HFFc6 (cell line): Measurements from ENCODE around the gene CAMK2B. TPM values are rescaled to one million over a fixed set of nuclear protein-coding genes. Genes with fewer than 3 reads are reported as not detected.

Experiments
- DNase-seq: peaks from one replicate; pipeline ENCODE4 v3.0.0-alpha.2; 2018
- H3K27ac Mint-ChIP-seq: 2 replicates; pipeline ENCODE4 v1.8.0; 2020; ENCODE audit warnings: mild to moderate bottlenecking, mixed read lengths
- H3K27me3 Mint-ChIP-seq: 2 replicates; pipeline ENCODE4 v1.8.0; 2021; ENCODE audit warnings: mild to moderate bottlenecking, moderate library complexity, mixed read lengths; ENCODE audit not compliant: insufficient read depth
- H3K36me3 Mint-ChIP-seq: 2 replicates; pipeline ENCODE4 v1.8.0; 2021; ENCODE audit warnings: low read depth, mixed read lengths
- H3K4me1 Mint-ChIP-seq: 2 replicates; pipeline ENCODE4 v1.8.0; 2020; ENCODE audit warnings: low read depth, mixed read lengths
- H3K4me3 Mint-ChIP-seq: 2 replicates; pipeline ENCODE4 v1.8.0; 2020; ENCODE audit warnings: mild to moderate bottlenecking, moderate library complexity, mixed read lengths
- H3K9me3 Mint-ChIP-seq: 2 replicates; pipeline ENCODE4 v1.8.0; 2020; ENCODE audit warnings: mild to moderate bottlenecking, mixed read lengths
- long read RNA-seq: library from polyadenylated mRNA; unstranded; transcript quantifications from one replicate; pipeline ENCODE4 v2.0.0, GENCODE V29; 2019
- total RNA-seq, 6 experiments: library from RNA; stranded (reverse); fragmentation: NEBNext Ultra II Directional; extraction: Animal tissue kit (Norgen Biotek cat#: 25700); gene quantifications; 2 replicates in 1 of 6; 3 replicates in 5 of 6; pipeline ENCODE4 v1.2.3, GENCODE V29; 2021
- TF ChIP-seq, protein P1 (sequence below): fragments of 200-600 bp; sonication (generic); IDR thresholded peaks from 2 replicates; pipeline ENCODE4 v1.5.0; 2021; ENCODE audit warnings: antibody characterized with exemption, mild to moderate bottlenecking

Gene CAMK2B
- total RNA-seq = under 1 TPM in 2 of 6 experiments, not detected in 4; 0.11 to 0.41 TPM
- long read RNA-seq = 0 reads

DNA sequence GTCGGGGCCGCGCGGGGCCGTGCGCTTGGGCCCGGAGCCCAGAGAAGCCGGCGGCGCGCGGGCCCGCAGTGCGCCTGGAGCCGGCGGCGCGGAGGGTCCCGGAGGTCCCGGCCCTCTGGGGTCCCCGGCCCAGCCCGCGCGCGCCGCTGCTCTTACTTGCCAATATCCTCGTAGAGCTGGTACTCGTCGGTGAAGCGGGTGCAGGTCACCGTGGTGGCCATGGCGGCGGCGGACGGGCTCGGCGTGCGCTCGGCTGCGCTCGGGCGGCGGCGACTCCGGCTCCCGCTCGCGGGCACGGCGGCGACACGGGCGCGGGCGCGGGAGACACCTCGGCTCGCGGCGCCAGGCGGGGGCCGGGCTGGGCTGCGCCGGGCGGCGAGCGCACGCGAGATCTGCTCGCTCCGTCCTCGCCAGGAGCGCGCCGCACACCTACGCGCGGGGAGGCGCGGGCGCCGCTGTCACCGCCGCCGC, at the start of gene CAMK2B:
CAMK2B (minus strand) TSS at position 394 of the 471 bp plus-strand sequence; CDS start at position 221, 173 bp downstream.
- Mint-ChIP-seq H3K36me3 (no peaks in the 10 kb centered on the region), H3K27me3 (peaks cover 37% of the 10 kb centered on the region), H3K9me3 (no peaks in the 10 kb centered on the region), H3K27ac (no peak within 1 kb of the TSS), H3K4me1 (peaks cover 7% of the 10 kb centered on the region), H3K4me3 (peak within 1 kb of the TSS; percentile 8; the same call in 1 of the 2 replicates)
- TF ChIP-seq, protein P1, sequence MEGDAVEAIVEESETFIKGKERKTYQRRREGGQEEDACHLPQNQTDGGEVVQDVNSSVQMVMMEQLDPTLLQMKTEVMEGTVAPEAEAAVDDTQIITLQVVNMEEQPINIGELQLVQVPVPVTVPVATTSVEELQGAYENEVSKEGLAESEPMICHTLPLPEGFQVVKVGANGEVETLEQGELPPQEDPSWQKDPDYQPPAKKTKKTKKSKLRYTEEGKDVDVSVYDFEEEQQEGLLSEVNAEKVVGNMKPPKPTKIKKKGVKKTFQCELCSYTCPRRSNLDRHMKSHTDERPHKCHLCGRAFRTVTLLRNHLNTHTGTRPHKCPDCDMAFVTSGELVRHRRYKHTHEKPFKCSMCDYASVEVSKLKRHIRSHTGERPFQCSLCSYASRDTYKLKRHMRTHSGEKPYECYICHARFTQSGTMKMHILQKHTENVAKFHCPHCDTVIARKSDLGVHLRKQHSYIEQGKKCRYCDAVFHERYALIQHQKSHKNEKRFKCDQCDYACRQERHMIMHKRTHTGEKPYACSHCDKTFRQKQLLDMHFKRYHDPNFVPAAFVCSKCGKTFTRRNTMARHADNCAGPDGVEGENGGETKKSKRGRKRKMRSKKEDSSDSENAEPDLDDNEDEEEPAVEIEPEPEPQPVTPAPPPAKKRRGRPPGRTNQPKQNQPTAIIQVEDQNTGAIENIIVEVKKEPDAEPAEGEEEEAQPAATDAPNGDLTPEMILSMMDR = no peak
- DNase-seq = no peak

DNA sequence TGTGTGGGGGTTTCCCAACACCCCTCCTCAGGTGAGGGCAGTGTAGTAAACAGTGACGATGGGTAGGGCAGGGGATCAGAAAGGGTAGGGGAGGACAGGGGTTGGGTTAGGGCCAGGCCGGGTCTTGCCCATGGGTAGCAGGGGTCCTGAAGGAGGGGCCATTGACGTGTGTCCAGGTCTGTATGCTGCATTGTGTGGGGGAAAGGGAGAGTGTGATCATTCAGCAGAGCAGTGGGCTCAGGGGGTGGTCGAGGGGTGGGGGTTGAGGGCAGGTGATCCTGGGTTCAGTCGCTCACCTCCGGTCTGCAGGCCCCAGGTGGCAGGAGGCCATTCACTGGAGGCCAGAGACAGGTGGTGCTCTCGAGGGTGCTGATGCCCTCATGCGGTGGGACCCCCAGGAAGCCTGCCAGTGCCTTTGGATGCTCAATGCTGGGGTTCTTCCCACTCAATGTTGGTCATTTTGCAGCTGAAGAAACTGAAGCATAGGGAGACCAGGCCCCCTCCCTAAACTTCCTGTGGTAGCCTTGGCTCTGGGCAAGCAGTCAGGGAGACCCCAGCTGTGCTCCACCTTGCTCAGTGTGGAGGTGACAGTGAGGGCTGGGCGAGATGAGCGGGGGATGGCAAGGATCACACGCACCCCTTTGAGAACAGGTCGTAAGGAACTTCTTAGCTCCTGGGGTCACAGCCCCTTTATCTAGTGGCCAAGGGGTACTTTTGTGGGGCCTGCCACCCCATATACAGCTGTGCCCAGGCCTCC, 48.8 kb upstream of the CAMK2B start:
- no peaks in the 10 kb centered on the region for H3K9me3 Mint-ChIP-seq
- no peak overlapping the region for H3K27ac Mint-ChIP-seq
- peaks cover 33% of the 10 kb centered on the region for H3K4me1 Mint-ChIP-seq
- H3K36me3 Mint-ChIP-seq = peaks cover 2% of the 10 kb centered on the region; the same call in 1 of the 2 replicates
- H3K27me3 Mint-ChIP-seq = peaks cover 3% of the 10 kb centered on the region
- DNase-seq = no peak
- TF ChIP-seq, protein P1 = no peak
- no peak overlapping the region for H3K4me3 Mint-ChIP-seq

DNA sequence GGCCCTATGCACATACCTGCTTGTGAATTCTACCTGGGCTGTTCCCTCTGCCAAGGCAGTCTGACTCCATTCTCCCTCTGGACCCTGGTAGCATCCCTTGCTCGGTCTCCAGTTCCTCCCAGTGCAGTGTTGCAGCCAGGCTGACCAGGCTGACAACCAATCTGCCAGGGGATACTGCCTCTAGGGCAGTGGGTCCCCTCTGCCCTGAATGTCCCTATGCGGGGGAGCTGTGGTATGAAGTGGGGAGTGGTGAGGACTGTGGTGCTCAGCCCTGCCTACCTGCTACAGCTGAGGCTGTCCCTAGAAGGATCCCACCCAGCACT, 48.0 kb upstream of the CAMK2B start:
- H3K27me3 Mint-ChIP-seq = no peaks in the 10 kb centered on the region; the same call in 1 of the 2 replicates
- DNase-seq = no peak
- no peak overlapping the region for H3K4me3 Mint-ChIP-seq
- H3K4me1 Mint-ChIP-seq = peaks cover 32% of the 10 kb centered on the region
- TF ChIP-seq, protein P1 = no peak
- no peak overlapping the region for H3K27ac Mint-ChIP-seq
- H3K9me3 Mint-ChIP-seq = no peaks in the 10 kb centered on the region
- peaks cover 5% of the 10 kb centered on the region; the same call in 1 of the 2 replicates for H3K36me3 Mint-ChIP-seq

DNA sequence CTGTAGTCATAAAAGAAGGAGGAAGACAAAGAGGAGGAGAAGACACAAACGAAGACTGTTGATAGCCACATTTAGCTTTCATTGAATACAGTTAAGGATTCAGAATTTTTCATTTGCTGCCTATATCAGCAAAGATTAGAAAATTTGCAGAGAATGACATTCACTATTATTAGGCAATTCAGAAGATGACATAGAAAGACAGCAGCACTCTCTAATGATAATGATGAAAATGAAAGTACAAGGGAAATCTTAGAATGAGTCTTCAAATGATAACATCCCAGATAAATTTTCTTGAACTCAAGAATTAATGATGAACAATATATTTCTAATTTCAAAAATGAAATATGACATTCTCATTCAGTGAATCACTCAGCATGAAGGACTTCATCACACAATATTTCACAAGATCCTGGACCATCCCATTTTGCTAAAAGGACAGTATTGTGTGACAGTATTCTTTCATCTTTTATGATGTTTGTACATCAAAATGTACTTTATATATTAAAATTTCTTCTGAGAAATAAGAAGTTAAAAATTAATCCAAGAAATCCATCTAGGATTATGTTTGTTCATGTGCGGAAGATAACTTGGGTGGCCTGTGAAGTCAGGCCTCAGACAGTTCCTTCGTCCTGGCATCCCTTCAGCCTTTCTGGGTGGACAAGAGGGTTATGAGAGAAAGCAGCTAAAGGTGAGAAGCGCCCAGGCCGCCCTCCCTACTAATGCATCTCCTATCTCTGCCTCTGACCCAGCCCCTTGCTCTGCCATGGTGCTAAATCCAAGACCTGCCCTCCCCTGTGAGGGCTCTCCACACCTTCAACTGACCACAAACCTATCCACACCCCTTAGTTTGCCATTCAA, 47.4 kb upstream of the CAMK2B start:
- Mint-ChIP-seq H3K27ac (no peak overlapping the region), H3K4me3 (no peak overlapping the region), H3K36me3 (peaks cover 5% of the 10 kb centered on the region; the same call in 1 of the 2 replicates), H3K27me3 (no peaks in the 10 kb centered on the region; the same call in 1 of the 2 replicates), H3K4me1 (peaks cover 26% of the 10 kb centered on the region), H3K9me3 (no peaks in the 10 kb centered on the region)
- TF ChIP-seq, protein P1 = no peak
- no peak for DNase-seq

DNA sequence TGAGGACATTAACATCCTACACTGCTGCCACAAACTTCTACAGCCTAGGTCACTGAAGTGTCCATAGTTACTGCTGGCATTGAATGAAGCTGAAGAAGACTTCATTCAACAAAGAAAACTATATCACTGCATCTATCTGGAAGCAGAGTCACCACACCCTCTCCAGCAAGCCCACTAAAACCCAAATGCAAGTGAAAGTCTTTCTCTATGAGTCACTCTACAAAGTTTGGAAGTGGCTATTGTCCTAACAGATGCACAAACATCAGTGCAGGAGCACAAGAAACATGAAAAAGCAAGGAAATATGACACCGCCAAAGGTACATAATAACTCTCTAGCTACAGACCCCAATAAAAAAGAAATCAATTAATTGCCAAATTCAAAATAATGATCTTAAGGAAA, 43.5 kb upstream of the CAMK2B start:
- Mint-ChIP-seq H3K27me3 (no peaks in the 10 kb centered on the region; the same call in 1 of the 2 replicates), H3K4me1 (peaks cover 21% of the 10 kb centered on the region), H3K27ac (no peak overlapping the region), H3K9me3 (no peaks in the 10 kb centered on the region), H3K36me3 (peaks cover 5% of the 10 kb centered on the region; the same call in 1 of the 2 replicates), H3K4me3 (no peak overlapping the region)
- TF ChIP-seq, protein P1 = no peak
- DNase-seq = no peak
